ENCODE data around the gene NDUFS1.

The NDUFS1 gene

GRCh38 chr2:206173147-206173546 lies 13.9 kb upstream of the NDUFS1 start:
- TF ChIP-seq GATA3 (IDR thresholded peaks at IDR 0.05; ENCODE audit: low read depth, low read length): no peak
- TF ChIP-seq GATA2 (IDR thresholded peaks at IDR 0.05; ENCODE audit: low read depth, low read length): no peak

DNA sequence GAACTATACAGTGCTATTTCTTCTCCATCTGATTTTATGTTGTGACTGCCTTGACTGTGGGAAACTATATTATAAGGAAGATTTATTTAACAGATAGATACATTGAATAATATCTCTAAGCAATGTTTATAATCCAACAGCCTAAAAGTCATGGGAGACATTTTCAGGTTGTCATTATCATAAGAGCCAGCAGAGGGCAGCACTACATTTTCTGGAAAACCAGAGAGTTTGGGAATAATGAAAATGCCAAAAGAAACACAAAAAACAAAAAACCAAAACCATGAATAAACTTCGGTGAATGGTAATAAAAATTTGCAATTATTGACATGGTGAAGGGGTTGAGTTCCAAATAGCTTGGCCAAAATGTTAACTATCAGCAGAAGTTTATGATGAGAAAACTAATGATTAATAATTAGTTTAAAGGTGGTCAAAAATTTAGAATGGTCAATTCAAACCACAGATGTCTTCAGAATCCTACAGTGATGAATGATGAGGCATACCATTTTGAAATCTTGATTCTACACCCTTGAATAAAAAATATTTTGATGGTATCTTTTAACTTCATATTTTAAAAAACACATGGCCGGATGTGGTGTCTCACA lies 5.1 kb upstream of the NDUFS1 start:
- TF ChIP-seq GATA2 (IDR thresholded peaks at IDR 0.05; ENCODE audit: low read depth, low read length) (no peak), GATA3 (IDR thresholded peaks at IDR 0.05; ENCODE audit: low read depth, low read length) (no peak)

- no peak for TF ChIP-seq GATA3 (IDR thresholded peaks at IDR 0.05; ENCODE audit: low read depth, low read length)
- TF ChIP-seq GATA2 (IDR thresholded peaks at IDR 0.05; ENCODE audit: low read depth, low read length): no peak
Observed at GRCh38 chr2:206163251-206163880, 4.1 kb upstream of the NDUFS1 start.

DNA sequence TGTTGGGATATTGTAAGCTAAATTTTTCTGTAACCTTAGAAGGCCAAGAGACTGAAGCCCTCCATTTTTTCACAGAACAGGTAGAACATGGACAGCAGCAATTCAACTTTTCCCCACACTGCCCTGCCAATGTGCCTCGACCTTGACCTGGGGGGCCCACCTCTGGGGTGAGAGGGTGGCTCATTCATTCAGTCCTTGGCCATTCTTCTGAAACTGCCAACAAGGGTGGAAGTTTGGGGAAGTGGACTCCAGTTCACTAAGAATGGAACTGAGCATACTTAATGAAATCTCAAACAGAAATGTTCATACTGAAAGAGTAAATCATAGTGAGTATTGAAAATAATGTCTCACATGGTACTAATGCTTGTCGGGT lies 1.5 kb upstream of the NDUFS1 start:
- TF ChIP-seq GATA2 (IDR thresholded peaks at IDR 0.05; ENCODE audit: low read depth, low read length) (no peak), GATA3 (IDR thresholded peaks at IDR 0.05; ENCODE audit: low read depth, low read length) (no peak)

- no peak for TF ChIP-seq GATA2 (IDR thresholded peaks at IDR 0.05; ENCODE audit: low read depth, low read length)
- TF ChIP-seq GATA3 (IDR thresholded peaks at IDR 0.05; ENCODE audit: low read depth, low read length): no peak
Observed at GRCh38 chr2:206160125-206160806, 1.0 kb upstream of the NDUFS1 start.

GRCh38 chr2:206158563-206159345 lies 490 bp downstream of the NDUFS1 start:
- TF ChIP-seq GATA2 (IDR thresholded peaks at IDR 0.05; ENCODE audit: low read depth, low read length) (no peak), GATA3 (IDR thresholded peaks at IDR 0.05; ENCODE audit: low read depth, low read length) (no peak)

GRCh38 chr2:206154197-206154596 lies 5.0 kb downstream of the NDUFS1 start:
- TF ChIP-seq GATA2 (IDR thresholded peaks at IDR 0.05; ENCODE audit: low read depth, low read length): no peak
- TF ChIP-seq GATA3 (IDR thresholded peaks at IDR 0.05; ENCODE audit: low read depth, low read length): no peak

GRCh38 chr2:206150631-206151030 lies 8.6 kb downstream of the NDUFS1 start:
- TF ChIP-seq GATA3 (IDR thresholded peaks at IDR 0.05; ENCODE audit: low read depth, low read length): no peak
- no peak for TF ChIP-seq GATA2 (IDR thresholded peaks at IDR 0.05; ENCODE audit: low read depth, low read length)

DNA sequence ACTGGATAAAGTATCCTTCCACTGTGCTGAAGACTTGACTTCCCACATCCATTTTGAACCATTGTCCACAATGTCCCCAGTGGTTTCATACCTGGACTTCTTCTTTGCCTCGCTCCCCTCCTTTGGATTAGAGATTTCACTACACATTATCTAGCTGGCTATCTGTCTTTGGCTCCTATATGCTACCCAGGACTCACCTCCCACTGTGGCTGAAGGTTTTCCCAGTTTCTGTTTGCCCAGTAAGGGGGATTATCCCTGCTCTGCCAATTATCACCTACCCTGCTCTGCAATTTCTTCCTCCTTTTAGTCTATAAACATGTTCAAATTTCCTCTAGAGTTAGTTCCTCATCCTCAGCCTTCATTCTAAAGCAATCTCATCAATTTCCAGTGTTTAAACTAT lies 9.1 kb downstream of the NDUFS1 start:
- no peak for TF ChIP-seq GATA2 (IDR thresholded peaks at IDR 0.05; ENCODE audit: low read depth, low read length)
- no peak for TF ChIP-seq GATA3 (IDR thresholded peaks at IDR 0.05; ENCODE audit: low read depth, low read length)

DNA sequence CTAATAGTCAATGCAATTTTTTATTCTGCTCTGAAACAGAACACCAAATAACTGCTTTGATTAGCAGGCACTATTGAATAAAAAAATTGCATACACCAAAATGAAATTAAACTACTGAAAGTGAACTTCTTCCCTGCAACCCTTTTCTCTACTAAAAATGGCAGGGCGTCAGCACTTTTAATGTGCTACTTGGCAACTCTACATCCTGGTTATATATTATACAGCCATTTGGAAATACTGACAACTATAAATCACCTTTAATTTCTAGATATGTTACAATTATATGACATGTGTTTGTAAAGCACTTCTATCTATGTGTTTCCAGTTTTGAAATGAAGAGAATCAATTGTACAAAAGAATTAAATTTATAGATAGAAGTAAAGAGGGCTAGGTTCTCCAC lies 9.9 kb downstream of the NDUFS1 start:
- TF ChIP-seq GATA2 (IDR thresholded peaks at IDR 0.05; ENCODE audit: low read depth, low read length) (no peak), GATA3 (IDR thresholded peaks at IDR 0.05; ENCODE audit: low read depth, low read length) (no peak)

- no peak for TF ChIP-seq GATA2 (IDR thresholded peaks at IDR 0.05; ENCODE audit: low read depth, low read length)
- TF ChIP-seq GATA3 (IDR thresholded peaks at IDR 0.05; ENCODE audit: low read depth, low read length): no peak
Observed at GRCh38 chr2:206145665-206146064, 13.6 kb downstream of the NDUFS1 start.

DNA sequence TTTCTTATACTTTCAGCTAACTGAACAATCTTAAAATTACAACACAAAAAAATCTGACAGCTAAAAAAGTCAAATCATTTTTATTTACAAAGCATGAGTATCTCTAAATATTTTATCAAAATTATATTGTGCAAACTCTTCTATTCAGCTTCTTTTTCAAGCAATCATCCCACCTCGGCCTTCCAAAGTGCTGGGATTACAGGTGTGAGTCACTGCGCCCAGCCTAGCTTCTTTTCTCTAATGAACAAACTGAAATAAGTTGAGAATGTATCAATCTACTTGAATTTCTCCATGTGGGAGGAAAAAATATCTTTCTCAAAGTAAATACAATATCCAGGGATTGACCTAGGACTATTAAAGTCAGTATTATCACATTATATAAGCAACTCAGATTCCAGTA lies 14.9 kb downstream of the NDUFS1 start:
- TF ChIP-seq GATA2 (IDR thresholded peaks at IDR 0.05; ENCODE audit: low read depth, low read length): no peak

- TF ChIP-seq GATA3 (IDR thresholded peaks at IDR 0.05; ENCODE audit: low read depth, low read length) (no peak), GATA2 (IDR thresholded peaks at IDR 0.05; ENCODE audit: low read depth, low read length) (no peak)
Observed at GRCh38 chr2:206143451-206143850, 15.8 kb downstream of the NDUFS1 start.

GRCh38 chr2:206127656-206128055 lies 31.6 kb downstream of the NDUFS1 start:
- TF ChIP-seq GATA2 (IDR thresholded peaks at IDR 0.05; ENCODE audit: low read depth, low read length) (no peak), GATA3 (IDR thresholded peaks at IDR 0.05; ENCODE audit: low read depth, low read length) (no peak)
